ENCODE measurements around the gene PRPF6. TPM values are rescaled to one million over a fixed set of nuclear protein-coding genes. Genes with fewer than 3 reads are reported as not detected.
"Not testable (repeated sequence)": the region's sequence is repeated elsewhere in the genome, so short reads cannot be mapped to it uniquely, and the experiment has no call there.

The PRPF6 gene
- total RNA-seq, 1 experiment from 2014 or later: 24.2 TPM

DNA sequence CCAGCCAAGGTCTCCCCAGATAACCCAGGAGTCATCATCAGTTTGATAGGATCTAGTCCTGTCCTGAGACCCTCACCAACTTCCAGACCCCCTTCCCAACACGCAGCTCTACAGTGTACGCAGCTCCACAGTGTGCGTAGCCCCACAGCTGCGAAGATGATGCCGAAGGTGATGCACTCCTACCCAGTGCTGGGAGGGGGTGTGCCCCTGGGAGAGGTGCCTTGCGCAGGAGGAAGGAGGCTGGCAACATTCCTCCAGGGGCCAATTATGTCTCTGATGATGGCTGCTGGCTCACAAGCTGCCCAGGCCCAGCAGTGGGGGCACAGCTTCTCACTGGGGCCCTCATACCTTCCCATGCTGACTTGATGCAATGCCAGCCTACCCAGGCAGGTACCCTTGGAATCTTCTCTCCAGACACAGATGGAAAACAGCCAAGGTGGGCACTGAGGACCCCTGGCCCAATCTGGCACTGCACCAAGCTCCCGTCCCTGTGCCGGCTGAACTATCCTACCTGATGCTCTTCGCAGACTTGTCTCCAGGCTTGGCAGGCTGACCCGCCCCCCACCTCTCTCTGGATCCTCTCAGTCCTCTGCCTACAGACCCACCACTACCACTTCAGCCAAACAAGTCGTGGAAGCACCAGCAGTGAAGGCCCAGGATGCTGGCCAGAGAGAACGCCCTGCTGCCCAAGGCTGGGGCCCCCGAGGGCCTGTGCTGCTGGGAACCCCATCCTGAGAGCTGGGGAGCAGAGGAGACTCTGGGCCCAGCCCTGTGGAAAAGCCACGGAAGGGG, 12.6 kb upstream of the PRPF6 start:
- peak overlapping the region; percentile 74 for H3K4me2 ChIP-seq (ENCODE audit: low read depth, low read length, poor library complexity, severe bottlenecking)
- H3K4me1 ChIP-seq (ENCODE audit: low read length): peaks cover 10% of the 10 kb centered on the region
- H3K79me2 ChIP-seq (ENCODE audit: low read length): peaks cover 15% of the 10 kb centered on the region
- peak overlapping the region; percentile 73 for H3K4me3 ChIP-seq (ENCODE audit: low read length)
- peak overlapping the region; percentile 53 for H3K27ac ChIP-seq (ENCODE audit: low read length)
- H4K20me1 ChIP-seq (ENCODE audit: insufficient read depth, low read depth, low read length): no peaks in the 10 kb centered on the region
- DNase-seq: no peak
- no peaks in the 10 kb centered on the region for H3K36me3 ChIP-seq (ENCODE audit: insufficient read depth, low read length)
- no peaks in the 10 kb centered on the region for H3K9me3 ChIP-seq (ENCODE audit: low read length)
- no peaks in the 10 kb centered on the region for H3K27me3 ChIP-seq (ENCODE audit: low read length)
- H2AFZ ChIP-seq (ENCODE audit: low read length): no peak overlapping the region
- H3K9ac ChIP-seq (ENCODE audit: low read length): peak overlapping the region; percentile 82
- no peaks in the 10 kb centered on the region for H3K9me2 ChIP-seq (replicated peaks; ENCODE audit: insufficient read depth, low read length)

DNA sequence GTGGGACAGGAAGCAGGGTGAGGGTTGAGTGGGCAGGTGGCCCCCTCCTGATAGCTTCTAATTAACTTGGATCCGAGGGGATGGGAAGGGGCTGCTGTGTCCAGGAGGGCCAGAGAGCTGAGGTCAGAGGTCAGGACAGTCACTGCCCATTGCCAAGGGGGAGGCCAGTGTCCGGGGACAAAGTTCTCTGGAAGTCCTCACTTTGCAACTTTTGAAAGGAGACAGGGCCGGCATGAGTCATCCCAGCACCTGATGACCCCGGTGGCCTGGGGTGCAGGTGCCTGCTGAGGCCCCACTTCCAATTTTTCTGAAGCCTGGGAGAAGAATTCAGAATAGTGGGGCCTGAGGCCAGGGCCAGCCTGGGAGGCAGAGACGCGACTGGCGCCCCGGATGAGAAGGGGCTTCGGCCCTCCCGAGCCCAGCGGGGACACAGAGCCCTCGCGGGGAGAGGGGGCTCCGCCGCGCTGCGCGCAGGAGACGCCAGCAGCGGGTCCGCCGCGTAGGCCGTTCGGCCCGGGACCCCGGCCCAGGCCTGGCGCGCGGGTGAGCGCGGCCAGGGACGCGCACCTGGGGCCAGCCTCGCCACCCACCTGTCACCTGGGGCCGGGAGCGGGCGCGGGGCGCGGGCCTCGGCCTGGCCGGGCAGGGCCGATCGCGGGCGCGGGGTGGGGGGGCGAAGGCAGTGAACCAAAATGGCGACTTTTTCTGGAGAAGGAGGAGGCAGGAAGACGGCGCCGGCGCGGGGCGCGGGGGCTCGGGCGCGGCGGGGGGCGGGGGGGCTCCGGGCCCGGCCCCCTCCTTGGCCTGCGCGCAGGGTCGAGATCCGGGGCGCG, 11.8 kb upstream of the PRPF6 start:
- peak overlapping the region; percentile 53 for H3K27ac ChIP-seq (ENCODE audit: low read length)
- H3K36me3 ChIP-seq (ENCODE audit: insufficient read depth, low read length): no peaks in the 10 kb centered on the region
- peaks cover 15% of the 10 kb centered on the region for H3K79me2 ChIP-seq (ENCODE audit: low read length)
- no peak overlapping the region for H2AFZ ChIP-seq (ENCODE audit: low read length)
- H3K4me1 ChIP-seq (ENCODE audit: low read length): peaks cover 13% of the 10 kb centered on the region
- DNase-seq: peak; percentile 64
- H3K9me3 ChIP-seq (ENCODE audit: low read length): no peaks in the 10 kb centered on the region
- peak overlapping the region; percentile 82 for H3K9ac ChIP-seq (ENCODE audit: low read length)
- H3K9me2 ChIP-seq (replicated peaks; ENCODE audit: insufficient read depth, low read length): no peaks in the 10 kb centered on the region
- no peaks in the 10 kb centered on the region for H4K20me1 ChIP-seq (ENCODE audit: insufficient read depth, low read depth, low read length)
- peak overlapping the region; percentile 73 for H3K4me3 ChIP-seq (ENCODE audit: low read length)
- H3K27me3 ChIP-seq (ENCODE audit: low read length): no peaks in the 10 kb centered on the region
- peak overlapping the region; percentile 74 for H3K4me2 ChIP-seq (ENCODE audit: low read depth, low read length, poor library complexity, severe bottlenecking)

DNA sequence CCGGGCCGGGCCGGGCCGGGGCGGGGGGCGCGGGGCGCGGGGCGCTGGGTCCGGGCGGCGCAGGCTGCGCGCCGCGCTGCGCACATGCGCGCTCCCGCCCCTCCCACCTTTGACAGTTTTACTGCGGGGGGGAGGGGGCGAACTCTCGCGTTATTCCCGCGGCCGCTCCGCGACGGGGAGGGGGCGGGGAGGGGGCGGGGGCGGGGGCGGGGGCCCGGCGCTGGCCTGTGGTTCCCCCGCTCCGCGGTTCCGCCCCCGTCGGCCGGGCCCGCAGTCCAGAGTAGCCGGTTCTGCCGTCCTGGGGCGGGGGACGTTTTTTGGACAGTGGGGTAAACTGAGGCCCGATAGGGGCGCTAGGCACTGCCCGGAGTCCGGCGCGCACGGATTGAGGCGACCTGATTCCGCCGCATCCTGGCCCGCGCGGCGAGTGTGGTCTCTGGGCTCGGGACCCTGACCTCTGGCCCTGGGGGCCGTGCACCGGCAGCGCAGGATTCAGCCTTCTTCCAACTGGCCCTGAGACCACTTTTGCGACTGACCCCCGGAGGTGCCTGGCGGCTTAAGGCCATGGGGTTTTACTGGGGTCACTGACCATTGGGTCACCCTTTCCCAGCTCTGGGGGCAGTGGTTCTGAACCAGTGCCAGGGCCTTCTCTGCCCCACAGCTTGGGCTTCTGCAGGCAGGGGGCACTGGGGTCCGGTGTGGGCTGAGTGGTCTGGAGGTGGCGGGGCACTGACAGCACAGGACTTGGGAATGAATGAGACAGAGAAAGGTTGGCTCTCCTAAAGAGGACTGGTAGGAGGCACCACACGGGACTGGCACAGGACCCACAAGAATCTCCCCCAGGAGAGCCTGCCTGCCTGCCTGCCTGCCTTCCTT, 10.9 kb upstream of the PRPF6 start, which contains the start of gene ZNF512B:
TSS of gene ZNF512B (minus strand) at position 93 of the 876 bp plus-strand sequence. CDS start 1,980 bp downstream, outside the sequence.
- Histone ChIP-seq H3K4me2 (ENCODE audit: low read depth, low read length, poor library complexity, severe bottlenecking) (peak within 1 kb of the TSS; percentile 74), H3K27ac (ENCODE audit: low read length) (peak within 1 kb of the TSS; percentile 53), H3K4me1 (ENCODE audit: low read length) (peaks cover 13% of the 10 kb centered on the region), H4K20me1 (ENCODE audit: insufficient read depth, low read depth, low read length) (no peaks in the 10 kb centered on the region), H2AFZ (ENCODE audit: low read length) (no peak within 1 kb of the TSS), H3K9ac (ENCODE audit: low read length) (peak within 1 kb of the TSS; percentile 82), H3K9me2 (replicated peaks; ENCODE audit: insufficient read depth, low read length) (no peaks in the 10 kb centered on the region), H3K36me3 (ENCODE audit: insufficient read depth, low read length) (no peaks in the 10 kb centered on the region), H3K79me2 (ENCODE audit: low read length) (peaks cover 15% of the 10 kb centered on the region), H3K27me3 (ENCODE audit: low read length) (no peaks in the 10 kb centered on the region), H3K9me3 (ENCODE audit: low read length) (no peaks in the 10 kb centered on the region), H3K4me3 (ENCODE audit: low read length) (peak within 1 kb of the TSS; percentile 73)
- peak; percentile 85 for DNase-seq

DNA sequence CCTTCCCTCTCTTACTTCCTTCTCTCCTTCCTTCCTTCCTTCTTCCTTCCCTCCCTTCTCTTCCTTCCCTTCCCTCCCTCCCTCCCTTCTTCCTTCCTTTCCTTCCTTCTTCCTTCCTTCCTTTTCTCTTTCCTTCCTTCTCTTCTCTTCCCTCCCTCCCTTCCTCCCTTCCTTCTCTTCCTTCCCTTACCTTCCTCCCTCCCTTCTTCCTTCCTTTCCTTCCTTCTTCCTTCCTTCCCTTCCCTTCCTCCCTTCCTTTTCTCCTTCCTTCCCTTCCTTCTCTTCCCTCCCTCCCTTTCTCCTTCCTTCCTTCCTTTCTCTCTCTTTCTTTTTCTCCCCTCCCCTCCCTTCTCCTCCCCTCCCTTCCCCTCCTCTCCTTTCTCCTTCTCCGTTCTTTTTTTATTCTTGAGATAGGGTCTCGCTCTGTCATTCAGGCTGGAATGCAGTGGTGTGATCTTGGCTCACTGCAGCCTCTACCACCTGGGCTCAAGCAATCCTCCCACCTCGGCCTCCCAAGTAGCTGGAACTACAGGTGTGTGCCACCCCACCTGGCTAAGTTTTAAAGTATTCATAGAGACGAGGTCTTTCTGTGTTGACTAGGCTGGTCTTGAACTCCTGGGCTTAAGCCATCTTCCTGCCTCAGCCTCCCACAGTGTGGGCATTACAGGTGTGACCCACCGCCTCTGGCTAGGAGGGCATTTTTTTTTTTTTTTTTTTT, 10.1 kb upstream of the PRPF6 start:
- H3K9ac ChIP-seq (ENCODE audit: low read length): no peak overlapping the region

DNA sequence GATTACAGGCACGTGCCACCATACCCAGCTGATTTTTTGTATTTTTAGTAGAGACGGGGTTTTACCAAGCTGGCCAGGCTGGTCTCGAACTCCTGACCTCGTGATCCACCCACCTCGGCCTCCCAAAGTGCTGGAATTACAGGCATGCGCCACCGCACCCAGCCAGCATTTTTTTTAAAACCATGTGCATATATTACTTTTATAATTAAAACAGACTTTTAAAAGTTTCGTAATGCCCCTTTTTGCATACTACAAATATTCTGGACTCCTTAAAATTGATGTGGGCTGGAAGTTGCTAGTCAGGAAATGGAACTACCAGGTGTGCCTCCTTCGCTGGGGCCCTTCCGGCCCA, 9.0 kb upstream of the PRPF6 start:
- H3K9ac ChIP-seq (ENCODE audit: low read length): not testable (repeated sequence)

More for the DNA sequence above, 10.1 kb upstream of the PRPF6 start:
- Histone ChIP-seq H4K20me1 (ENCODE audit: insufficient read depth, low read depth, low read length) (no peaks in the 10 kb centered on the region), H2AFZ (ENCODE audit: low read length) (no peak overlapping the region), H3K36me3 (ENCODE audit: insufficient read depth, low read length) (no peaks in the 10 kb centered on the region), H3K4me3 (ENCODE audit: low read length) (no peak overlapping the region), H3K79me2 (ENCODE audit: low read length) (peaks cover 15% of the 10 kb centered on the region), H3K9me2 (replicated peaks; ENCODE audit: insufficient read depth, low read length) (no peaks in the 10 kb centered on the region), H3K27ac (ENCODE audit: low read length) (no peak overlapping the region), H3K4me1 (ENCODE audit: low read length) (peaks cover 13% of the 10 kb centered on the region), H3K27me3 (ENCODE audit: low read length) (no peaks in the 10 kb centered on the region), H3K4me2 (ENCODE audit: low read depth, low read length, poor library complexity, severe bottlenecking) (no peak overlapping the region), H3K9me3 (ENCODE audit: low read length) (no peaks in the 10 kb centered on the region)
- DNase-seq: no peak

DNA sequence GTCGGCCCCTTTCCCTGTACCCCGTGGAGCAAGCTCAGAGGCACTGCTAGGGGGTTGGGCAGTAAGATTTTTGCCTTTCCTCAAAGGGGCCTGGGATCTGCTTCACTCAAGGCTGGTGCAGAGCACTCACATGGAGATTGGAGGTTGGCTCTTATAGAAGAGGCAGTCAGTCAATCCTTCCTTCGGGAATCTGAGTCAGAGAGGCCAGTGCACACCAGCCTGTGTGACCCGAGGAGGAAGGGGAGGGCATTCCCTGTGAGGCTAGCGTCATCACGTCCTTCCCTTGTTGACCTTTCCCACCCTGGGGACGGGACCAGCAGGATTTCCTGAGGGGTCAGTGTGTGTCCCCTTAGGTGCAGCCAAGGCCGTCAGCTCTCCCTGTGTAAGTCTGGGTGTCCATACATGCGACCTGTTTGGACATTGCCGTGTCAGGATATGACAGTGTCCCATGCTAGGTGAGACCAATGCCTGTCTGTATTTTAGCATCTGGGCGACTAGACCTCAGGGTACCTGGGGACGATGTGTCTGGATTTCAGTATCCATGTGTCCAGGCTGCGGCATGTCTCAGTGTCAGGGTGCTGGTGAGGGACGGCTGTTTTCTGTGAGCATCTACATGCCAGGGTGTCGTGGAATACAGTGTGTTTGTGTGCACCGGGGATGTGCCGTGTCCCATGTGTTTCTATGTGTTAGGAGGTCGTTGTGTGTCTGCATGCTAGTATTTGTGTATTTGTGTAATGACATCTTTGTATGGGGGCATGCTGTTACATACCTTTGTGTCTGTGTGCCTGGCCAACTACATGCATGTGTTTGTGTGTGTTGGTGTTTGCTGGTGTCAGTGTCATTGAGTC, 8.4 kb upstream of the PRPF6 start:
- Histone ChIP-seq H3K4me2 (ENCODE audit: low read depth, low read length, poor library complexity, severe bottlenecking) (no peak overlapping the region), H3K79me2 (ENCODE audit: low read length) (peaks cover 15% of the 10 kb centered on the region), H3K4me3 (ENCODE audit: low read length) (no peak overlapping the region), H2AFZ (ENCODE audit: low read length) (no peak overlapping the region), H3K9me3 (ENCODE audit: low read length) (no peaks in the 10 kb centered on the region), H3K9ac (ENCODE audit: low read length) (no peak overlapping the region), H3K27ac (ENCODE audit: low read length) (no peak overlapping the region), H4K20me1 (ENCODE audit: insufficient read depth, low read depth, low read length) (no peaks in the 10 kb centered on the region), H3K36me3 (ENCODE audit: insufficient read depth, low read length) (no peaks in the 10 kb centered on the region), H3K4me1 (ENCODE audit: low read length) (peaks cover 13% of the 10 kb centered on the region), H3K27me3 (ENCODE audit: low read length) (no peaks in the 10 kb centered on the region), H3K9me2 (replicated peaks; ENCODE audit: insufficient read depth, low read length) (no peaks in the 10 kb centered on the region)
- DNase-seq: no peak

More for the DNA sequence above, 9.0 kb upstream of the PRPF6 start:
- H3K27me3 ChIP-seq (ENCODE audit: low read length); H3K9me3 ChIP-seq (ENCODE audit: low read length); H3K4me2 ChIP-seq (ENCODE audit: low read depth, low read length, poor library complexity, severe bottlenecking); H3K9me2 ChIP-seq (replicated peaks; ENCODE audit: insufficient read depth, low read length); DNase-seq; H2AFZ ChIP-seq (ENCODE audit: low read length); H3K4me3 ChIP-seq (ENCODE audit: low read length); H3K36me3 ChIP-seq (ENCODE audit: insufficient read depth, low read length); H4K20me1 ChIP-seq (ENCODE audit: insufficient read depth, low read depth, low read length); H3K27ac ChIP-seq (ENCODE audit: low read length): not testable (repeated sequence)
- peaks cover 15% of the 10 kb centered on the region for H3K79me2 ChIP-seq (ENCODE audit: low read length)
- H3K4me1 ChIP-seq (ENCODE audit: low read length): peaks cover 13% of the 10 kb centered on the region

DNA sequence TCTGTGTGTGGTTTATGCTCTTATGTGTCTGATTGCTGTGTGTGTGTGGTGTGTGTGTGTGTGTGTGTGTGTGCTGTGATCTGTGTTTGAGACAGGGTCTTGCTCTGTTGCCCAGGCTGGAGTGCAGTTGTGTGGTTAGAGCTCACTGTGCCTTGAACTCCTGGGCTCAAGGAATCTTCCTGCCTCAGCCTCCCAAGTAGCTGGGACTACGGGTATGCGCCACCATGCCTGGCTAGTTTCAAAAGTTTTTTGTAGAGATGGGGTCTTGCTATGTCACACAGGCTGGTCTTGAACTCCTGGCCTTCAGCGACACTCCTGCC, 7.8 kb upstream of the PRPF6 start:
- H3K9ac ChIP-seq (ENCODE audit: low read length): no peak overlapping the region
- no peak overlapping the region for H3K4me2 ChIP-seq (ENCODE audit: low read depth, low read length, poor library complexity, severe bottlenecking)
- H3K27me3 ChIP-seq (ENCODE audit: low read length): no peaks in the 10 kb centered on the region
- no peak for DNase-seq
- H3K4me1 ChIP-seq (ENCODE audit: low read length): peaks cover 16% of the 10 kb centered on the region
- H3K9me3 ChIP-seq (ENCODE audit: low read length): no peaks in the 10 kb centered on the region
- H3K9me2 ChIP-seq (replicated peaks; ENCODE audit: insufficient read depth, low read length): no peaks in the 10 kb centered on the region
- H3K79me2 ChIP-seq (ENCODE audit: low read length): peaks cover 10% of the 10 kb centered on the region
- H3K4me3 ChIP-seq (ENCODE audit: low read length): no peak overlapping the region
- H2AFZ ChIP-seq (ENCODE audit: low read length): no peak overlapping the region
- no peak overlapping the region for H3K27ac ChIP-seq (ENCODE audit: low read length)
- no peaks in the 10 kb centered on the region for H4K20me1 ChIP-seq (ENCODE audit: insufficient read depth, low read depth, low read length)
- no peaks in the 10 kb centered on the region for H3K36me3 ChIP-seq (ENCODE audit: insufficient read depth, low read length)
